HG02798 (cell line): ENCODE results near the gene SLC66A2.
"Not testable (repeated sequence)": the region's sequence is repeated elsewhere in the genome, so short reads cannot be mapped to it uniquely, and the experiment has no call there.

Experiments
- ATAC-seq: cut with Tn5 transposase; IDR thresholded peaks from one replicate; pipeline ENCODE4 v1.9.1; 2021; ENCODE audit warnings: mild to moderate bottlenecking; ENCODE audit not compliant: unreplicated experiment, poor library complexity

SLC66A2 gene

DNA sequence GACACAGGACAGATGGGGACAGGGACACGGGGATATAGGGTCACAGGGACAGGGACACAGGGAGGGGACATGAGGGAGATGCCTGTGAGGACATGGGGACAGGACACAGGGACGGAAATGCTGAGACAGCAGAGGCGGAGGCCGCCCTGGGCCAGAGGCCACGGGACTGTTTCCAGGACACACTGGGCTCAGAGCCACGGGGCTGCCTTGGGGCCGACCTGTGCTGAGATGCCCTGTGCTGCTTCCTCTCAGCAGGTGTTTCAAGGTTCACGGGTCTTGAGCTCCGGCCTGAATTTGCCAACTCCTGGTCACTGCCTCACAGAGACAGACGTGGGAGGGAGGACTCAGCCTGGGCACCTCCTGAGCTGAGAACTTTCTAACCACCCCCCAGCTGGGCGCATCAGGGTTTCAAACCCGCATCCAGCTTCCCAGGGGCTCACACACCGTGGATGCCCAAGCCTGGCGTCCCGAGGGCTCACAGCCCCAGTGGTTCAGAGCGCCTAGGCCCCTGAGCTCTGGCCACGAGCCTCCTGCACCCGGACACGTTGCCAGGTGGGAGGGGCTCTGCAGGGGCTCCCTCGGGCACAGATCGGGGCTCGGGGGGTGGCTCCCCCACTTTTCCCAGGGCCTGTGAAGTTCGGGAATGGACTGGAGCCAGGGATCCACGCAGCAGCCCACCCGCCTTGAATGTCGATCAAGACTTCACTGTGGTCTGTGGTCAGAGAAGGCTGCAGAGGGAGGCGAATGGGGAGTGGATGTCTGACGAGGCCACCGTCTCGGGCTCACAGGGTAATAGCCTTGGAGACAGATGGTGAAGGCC, 64.1 kb downstream of the SLC66A2 start:
- ATAC-seq = no peak

DNA sequence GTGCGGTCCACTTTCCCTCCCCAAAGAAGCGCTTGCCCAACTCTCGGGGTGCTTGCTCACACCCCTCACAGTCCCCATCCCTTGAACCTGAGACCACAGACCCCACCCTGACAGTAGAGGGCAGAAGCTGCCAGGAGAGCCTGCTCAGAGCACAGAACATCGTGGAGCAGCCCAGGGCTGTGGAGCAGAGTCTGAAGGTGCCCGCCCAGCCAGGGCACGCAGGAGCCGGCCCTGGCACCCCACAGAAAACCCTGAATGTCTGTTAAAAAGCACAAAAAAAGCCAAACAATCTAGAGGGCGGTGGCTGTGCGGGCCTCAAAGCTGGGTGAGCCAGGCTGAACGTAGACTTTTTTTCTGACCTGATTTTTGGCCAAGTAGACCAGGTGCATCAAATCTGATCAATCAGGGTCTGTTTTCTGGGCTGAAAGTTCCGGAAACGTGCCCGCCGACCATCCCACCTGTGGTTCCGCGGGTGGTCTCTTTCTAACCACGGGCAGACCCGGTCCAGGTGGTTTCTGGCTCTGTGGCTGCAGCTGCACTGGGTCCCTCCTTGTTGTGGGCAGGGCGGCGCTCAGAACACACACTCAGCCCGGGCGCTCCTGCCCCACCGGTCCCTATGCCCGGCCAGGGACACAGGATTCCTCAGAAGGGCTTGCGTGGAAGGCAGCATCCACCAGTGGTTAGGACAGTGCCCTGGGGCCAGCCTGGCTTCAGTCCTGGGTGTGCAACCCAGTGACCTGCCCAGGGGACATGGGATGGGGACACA, 66.3 kb downstream of the SLC66A2 start:
- ATAC-seq = no peak

DNA sequence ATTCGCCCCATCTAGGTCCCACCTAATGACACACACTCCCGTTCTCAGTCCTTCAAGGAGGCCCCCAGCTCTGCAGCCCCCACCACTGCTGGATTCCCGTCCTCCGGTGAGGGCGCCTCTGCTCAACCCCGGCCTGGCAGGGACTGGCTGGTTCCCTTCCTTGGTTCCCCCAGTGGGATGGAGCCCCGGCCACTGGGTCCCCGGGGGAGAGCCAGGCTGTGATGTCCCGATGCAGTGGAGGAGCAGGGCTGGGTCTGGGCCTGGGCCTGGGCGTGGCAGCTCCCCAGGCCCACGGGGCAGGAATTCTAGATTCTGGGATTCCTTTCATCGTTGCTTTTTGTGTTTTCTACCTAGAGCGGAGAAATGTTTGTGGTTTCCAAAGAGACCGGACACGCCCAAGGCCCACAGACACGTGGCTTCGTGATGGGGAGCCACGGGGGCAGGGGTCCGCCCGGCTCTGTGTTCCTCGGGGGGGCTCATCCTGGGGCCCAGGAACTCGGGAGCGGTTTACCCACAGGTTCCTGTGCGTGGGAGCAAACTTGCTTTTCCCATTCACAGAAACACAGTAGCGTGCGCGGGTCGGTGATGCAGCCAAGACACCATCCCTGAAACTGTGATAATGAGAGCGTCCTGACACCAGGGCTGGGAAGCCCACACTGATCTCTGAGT, 67.0 kb downstream of the SLC66A2 start:
- no peak for ATAC-seq

DNA sequence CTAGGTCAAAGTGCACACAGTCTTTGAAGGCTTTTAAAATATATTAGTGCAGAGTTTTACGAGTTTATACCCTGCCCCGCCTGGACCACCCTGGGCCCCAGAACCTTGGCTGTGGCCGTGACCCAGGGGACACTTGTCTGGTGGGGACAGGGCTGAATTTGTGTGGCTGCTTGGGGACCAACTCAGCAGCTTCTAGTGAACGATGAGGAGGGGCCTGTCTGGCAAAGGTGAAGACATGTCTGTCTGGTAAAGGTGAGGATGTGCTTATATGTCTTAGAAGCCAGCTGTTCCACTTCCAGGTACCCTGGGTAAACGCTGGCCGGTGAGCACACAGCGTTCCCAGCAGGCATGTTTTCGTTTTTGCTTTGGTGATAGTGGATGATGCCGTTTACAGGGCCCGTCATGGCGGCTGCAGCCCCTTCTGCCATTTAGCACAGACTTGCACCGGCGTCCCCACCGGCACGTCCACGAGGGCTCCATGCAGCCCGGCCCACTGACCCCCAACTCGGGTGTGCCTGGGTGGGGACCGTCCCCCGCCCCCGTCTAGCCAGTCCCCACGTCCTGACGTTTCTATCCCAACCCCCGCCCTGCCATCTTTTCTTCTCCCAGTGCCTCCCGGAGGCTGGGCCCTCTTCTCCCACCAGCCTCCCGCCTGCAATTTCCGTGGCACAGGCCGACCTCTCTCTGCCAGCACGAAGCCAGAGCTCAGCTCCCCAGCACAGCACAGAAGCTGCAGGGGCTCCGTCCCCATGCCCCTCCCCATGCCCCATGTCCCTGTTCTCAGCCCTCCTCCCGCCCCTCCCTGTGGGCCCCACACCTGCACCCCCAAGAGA, 67.8 kb downstream of the SLC66A2 start:
- no peak for ATAC-seq

DNA sequence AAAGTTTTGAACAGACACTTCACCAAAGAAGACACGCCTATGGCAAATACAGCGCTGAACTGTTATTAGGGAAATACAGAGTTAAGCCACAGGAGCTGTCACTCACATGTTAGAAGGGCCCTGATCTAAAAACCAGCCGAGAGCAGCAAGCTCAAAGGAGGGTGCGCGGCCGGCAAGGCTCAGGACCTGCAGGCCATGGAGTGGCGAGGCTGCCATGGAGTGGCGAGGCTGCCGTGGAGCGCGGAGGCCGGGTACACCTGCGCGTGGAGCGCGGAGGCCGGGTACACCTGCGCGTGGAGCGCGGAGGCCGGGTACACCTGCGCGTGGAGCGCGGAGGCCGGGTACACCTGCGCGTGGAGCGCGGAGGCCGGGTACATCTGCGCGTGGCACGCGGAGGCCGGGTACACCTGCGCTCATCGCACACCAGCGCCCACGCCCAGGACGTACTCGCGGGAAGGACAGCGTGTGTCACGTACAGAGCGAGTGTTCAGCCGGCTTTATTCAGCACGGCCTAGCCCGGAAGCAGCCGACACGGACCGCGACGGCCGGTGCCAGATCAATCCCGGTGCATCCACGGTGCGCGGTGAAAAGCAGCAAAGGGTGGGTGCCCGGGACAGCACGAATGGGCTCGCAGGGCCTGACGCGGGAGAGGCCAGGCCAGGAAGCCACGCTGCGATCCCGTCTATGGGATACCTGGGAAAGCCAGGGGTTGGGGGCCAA, 68.8 kb downstream of the SLC66A2 start:
- ATAC-seq = no peak

DNA sequence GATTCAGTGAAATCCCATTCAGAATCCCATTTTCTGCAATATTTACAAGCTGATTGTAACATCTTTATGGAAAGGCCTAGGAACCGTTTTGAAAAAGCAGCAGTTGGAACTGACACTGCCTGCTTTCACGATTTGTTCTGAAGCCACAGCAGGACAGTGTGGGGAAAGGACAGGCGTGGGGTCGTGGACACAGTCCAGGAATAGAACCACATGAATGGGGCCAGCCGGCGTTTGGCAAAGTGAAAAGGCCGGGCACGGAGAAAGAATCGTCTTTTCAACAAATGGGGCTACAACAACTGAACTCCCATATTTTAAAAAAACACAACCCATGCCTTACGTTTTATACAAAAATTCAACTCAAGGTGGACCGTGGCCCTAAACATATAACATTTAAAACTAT, 69.8 kb downstream of the SLC66A2 start:
- ATAC-seq = no peak

DNA sequence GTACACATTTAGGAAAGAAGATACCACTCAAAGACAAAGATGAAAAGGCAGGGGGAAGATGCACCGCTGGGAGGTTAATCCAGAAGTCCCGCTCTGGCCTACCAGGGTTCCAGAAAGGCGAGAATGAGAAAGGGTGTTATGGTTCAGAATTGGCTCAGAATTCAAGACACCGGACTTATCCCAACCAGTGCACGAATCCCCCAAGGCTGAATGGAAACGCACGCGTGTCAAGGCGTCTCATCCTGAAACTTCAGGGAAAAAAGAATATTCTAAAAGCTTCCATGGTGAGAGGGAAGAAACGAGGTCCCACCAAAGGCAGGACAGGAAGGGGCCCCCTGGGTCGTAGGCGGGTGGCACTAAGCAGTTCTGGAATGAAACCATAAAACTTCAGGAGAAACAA, 71.9 kb downstream of the SLC66A2 start:
- ATAC-seq = no peak

DNA sequence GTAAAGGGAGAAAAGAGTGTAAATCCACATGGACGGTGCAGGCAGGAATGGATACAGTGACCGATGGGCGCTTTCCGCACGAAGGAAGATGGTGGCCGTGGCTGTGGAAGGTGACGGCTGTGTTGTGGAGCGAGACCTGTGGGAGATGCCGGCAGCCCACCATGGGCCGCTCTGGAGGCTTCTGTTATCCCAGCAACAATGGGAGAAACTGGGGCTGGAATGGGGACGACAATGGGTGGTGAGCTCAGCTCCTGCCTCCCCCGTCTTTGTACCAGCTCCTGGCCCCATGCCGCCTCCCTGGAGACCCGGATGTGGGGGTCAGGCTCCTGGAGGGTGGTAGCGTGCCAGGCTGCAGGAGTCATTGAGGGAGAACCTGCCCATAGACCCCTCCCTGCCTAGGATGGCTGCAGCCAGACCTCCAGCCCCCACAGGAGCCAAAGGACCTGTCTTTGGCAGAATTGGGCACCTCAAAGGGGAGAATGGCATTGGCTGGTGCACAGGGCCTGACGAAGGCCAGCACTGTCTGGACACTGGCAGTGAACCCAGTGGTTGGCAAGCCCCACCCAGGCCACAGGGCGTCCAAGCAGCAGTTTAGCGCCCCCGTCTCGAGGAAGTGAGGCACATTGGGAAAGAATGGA, 72.6 kb downstream of the SLC66A2 start:
- no peak for ATAC-seq

DNA sequence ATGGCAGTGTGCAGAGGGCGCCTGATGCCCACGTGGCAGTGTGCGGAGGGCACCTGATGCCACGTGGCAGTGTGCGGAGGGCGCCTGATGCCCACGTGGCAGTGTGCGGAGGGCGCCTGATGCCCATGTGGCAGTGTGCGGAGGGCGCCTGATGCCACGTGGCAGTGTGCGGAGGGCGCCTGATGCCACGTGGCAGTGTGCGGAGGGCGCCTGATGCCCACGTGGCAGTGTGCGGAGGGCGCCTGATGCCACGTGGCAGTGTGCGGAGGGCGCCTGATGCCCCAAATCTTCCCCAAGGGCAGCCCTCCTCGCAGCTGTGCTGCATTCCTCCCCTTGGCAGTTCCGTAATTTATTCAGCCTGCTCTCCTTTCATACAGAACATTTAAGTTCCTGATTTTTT, 73.2 kb downstream of the SLC66A2 start:
- not testable (repeated sequence) for ATAC-seq

DNA sequence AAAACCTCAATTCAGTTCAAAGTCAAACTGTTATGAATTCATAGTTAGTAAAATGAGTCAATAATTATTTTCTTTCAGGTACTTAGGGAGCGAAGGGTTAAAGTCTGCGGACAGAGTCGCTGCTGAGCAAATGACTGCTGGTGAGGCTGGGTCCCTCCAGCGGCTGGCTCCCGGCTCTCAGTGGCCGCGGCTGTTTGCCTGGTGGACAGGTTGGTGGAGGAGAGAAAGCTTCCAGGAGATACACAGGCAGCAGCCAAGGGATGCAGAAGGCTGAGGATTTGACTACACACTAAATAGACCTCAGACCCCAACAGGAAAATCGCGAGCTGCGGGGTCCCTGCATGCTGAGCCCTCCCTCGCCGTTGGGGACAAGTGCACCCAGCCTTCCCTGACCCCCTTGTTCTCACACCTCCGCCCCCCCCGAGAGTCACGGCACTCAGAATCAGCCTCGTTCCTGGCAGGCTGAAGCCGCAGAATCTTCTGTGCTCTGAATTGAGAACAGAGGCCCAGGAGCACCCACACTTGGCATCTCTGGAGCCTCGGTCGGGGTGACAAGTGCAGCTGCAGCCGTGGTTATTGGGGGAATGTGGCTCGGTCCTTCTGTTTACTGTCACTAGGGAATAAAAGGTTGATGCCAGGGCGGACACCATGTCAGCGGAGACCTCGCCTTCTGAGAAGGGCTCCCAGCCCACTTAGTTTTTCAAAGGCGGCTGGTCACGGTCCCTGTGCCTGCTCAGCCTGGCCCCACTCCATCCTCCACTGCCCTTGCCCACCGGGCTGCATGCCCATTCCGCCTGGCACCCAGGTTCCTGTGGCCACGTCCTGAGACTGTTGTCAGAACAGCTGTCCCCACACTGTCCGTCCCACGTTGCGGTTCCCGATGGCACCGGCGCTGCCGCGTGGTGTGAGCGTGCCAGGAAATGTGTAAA, 74.0 kb downstream of the SLC66A2 start:
- ATAC-seq = no peak

DNA sequence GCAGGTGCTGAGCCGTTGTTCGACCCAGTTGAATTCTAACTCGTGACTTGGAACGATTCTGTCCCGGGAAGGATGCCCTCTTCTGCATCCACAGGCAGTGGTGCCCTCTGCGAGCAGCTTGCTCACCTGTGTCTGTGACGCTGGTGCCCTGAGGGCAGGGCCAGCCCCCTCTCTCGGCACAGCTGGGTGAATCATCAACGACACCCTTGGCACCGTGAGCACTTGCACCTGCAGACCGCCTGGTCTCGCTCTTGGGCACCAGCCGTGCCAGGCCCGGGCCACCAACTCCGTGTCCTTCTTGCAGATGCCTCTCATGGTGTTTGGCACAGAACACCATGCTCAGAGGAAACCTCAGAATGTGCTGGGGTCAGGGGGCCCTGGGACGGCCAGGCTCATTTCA, 75.0 kb downstream of the SLC66A2 start:
- ATAC-seq = no peak

DNA sequence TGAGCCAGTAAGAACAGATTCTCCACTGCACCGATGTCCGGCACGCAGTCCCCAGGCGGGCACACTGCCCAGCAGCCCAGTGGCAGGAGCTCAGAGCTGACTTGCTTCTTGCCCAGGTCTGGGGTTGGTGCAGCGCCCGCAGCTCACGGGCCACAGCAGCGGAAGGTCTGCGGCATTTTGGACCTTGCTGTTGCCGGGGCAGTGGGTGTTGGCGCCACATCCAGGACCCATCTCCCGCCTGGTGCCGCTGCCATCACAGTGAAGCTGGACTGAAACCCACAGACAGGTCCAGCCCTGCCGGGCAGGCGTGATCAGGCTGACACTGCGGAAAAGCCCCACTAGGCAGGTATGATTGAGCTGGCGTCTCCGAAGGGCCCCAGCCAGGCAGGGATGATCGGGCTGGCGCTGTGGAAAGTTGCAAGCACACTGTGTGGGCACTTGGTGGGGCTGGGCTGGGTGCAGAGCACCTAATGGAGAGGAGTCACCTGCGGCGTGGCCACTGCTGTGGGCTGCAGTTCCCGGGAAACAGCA, 75.5 kb downstream of the SLC66A2 start:
- ATAC-seq = no peak

DNA sequence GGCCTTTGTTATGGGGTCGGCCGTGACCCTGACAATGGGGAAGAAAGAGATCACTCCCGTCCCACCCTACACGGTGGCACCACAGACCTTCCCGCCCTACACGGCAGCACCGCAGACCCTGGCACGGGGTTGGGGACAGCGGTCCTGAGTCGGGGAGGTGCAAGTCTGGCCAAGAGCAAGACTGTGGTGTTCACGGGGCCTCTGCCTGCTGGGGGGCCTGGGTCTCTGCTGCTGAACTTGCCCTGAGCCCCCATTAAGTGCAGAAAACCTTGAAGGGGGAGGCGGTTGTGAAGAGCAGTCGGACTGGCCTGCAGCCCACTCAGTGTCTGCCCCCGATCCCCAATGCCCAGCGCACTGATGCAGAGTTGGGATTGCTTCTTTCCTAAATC, 75.9 kb downstream of the SLC66A2 start:
- no peak for ATAC-seq

DNA sequence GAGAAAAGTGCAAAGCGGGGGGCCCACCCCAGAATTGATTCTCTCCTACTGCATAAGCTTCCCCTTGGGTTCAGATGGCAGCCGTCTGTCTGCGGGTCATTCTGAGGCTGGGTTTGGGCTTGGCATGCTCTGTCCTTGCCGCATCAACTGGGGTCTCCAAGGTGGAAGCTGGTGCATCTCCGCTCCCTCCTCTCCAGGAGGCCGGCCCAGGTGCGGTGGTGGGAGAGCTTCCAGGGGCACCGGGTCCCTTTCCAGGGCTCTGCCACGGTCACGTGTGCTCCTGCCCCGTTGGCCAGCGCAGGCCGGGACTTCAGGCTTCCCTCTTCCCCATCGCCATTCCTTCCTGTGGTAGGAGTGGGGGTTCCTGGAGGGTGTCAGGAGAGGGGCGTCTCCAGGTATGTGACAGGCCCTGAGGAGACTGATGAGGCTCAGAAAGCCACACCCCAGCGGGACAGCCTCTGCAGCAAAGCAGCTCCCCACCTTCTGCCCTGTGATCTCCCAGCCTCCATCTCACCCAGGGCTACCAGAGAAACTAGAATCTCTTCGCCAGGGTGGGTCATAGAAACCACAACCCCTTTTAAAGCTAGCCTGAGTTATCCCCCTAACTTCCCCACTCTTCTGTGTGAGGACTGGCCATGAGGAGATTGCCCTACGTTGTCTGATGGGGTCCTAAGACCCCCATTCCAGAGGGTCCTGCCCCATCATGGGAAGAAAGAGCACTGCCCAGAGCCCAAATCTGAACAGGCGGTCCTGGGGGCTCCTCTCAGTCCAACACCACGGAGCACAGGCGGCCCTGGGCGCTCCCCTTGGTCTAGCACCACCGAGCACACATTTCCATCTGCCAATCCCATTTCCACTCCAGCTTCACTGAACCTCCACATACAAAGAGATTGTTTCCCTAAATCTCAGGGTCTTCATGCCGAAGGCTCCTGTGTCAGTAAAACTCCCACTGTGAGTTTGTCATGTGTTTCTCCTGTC, 76.6 kb downstream of the SLC66A2 start:
- ATAC-seq = no peak

DNA sequence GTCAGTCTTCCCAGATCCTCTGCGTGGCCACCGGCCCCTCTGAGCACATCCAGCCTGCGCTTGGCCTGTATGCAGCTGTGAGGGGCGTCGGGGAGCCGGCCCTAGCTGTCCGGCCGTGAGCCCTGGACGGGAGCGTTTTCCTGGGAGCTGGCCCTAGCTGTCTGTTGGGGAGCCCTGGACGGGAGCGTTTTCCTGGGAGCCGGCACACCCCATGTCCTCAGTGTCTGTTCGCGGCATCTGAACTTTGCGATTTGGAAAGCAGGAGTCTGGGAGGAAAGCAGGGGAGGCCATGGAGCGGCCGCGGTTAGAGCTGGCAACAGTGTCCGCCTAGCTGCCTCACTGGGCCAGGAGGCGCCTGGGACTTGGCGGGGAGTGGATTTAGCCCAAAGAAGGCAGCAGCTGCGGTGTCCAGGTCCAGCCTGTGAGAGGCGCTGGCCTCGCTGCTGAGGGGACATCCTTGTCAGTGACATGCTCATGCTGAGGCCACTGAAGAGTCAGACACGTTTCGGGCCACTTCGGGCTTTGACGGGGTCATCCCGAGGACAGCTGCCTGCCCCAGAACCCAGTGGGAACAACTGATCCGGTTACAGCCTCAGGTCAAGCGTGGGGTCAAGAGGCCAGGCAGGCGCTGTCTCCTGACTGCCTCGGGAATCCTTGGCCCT, 77.9 kb downstream of the SLC66A2 start:
- ATAC-seq = no peak
